ENCODE data around the gene CALHM4. TPM values are rescaled to one million over a fixed set of nuclear protein-coding genes. Genes with fewer than 3 reads are reported as not detected.

The CALHM4 gene
- total and polyA plus RNA-seq, 2 donors (not counting 3 experiments of a cell fraction or from before 2014, with no cell fraction given), result 1.2 TPM; not detected in 1

DNA sequence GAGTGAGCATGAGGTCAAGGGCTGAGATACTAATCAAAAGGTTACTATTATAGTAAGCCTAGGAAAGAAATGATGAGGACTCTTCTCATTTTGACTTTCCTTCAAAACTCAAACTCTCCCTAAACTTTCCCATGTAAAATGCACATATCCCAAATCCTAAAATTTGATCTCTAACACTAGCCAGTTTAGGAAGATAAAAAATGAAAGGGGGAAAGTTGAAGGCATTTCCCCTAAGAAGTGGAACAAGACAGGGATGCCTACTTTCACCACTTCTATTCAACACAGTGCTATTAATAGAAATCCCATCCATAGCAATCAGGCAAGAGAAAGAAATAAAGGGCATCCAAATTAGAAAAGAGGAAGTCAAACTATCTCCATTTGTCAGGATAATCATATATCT lies 45.0 kb upstream of the CALHM4 start:
- Histone ChIP-seq H3K27me3 (ENCODE audit: control insufficient read depth in 2 of 2, insufficient read depth in 2 of 2, low read length in 2 of 2) (no peaks in the 10 kb centered on the region), H3K9ac (replicated peaks; ENCODE audit: extremely low read depth, insufficient read depth, low read length) (no peak overlapping the region), H3K79me2 (ENCODE audit: control insufficient read depth, insufficient read depth, low read length) (peaks cover 6% of the 10 kb centered on the region), H3K4me2 (ENCODE audit: insufficient read depth, low read length) (no peak overlapping the region), H3K4me3 (replicated peaks in 1 of 3; ENCODE audit: insufficient read depth in 1 of 3, low read depth in 1 of 3, low read length in 3 of 3) (no peak overlapping the region), H3K4me1 (ENCODE audit: control insufficient read depth, extremely low read depth, insufficient read depth, low read length) (peaks cover 16% of the 10 kb centered on the region), H3K36me3 (ENCODE audit: control insufficient read depth in 2 of 2, extremely low read depth in 1 of 2, insufficient read depth in 2 of 2, low read length in 2 of 2) (no peaks in the 10 kb centered on the region), H2AFZ (ENCODE audit: low read depth, low read length) (no peak overlapping the region), H3K27ac (ENCODE audit: insufficient read depth, low read depth, low read length) (no peak overlapping the region), H4K20me1 (replicated peaks; ENCODE audit: control insufficient read depth, extremely low read depth, insufficient read depth, low read length) (no peaks in the 10 kb centered on the region), H3K9me1 (replicated peaks; ENCODE audit: control insufficient read depth, extremely low read depth, insufficient read depth, low read length) (no peaks in the 10 kb centered on the region), H3K9me3 (replicated peaks; ENCODE audit: control insufficient read depth, insufficient read depth, low read length) (no peaks in the 10 kb centered on the region)
- CTCF ChIA-PET, result no interaction called here
- FAIRE-seq (no peak), DNase-seq (ENCODE audit: low read depth, low spot score) (no peak)
- BruUV-seq (replicated peaks), result no TSS peak
- intact Hi-C loops (cut with micrococcal nuclease) (no loop called here), dilution Hi-C loops (cut with MboI; ENCODE audit: extremely low pct_ligation_motif_present, low sequenced_read_pairs) (no loop called here)
- TF ChIP-seq, protein P1, sequence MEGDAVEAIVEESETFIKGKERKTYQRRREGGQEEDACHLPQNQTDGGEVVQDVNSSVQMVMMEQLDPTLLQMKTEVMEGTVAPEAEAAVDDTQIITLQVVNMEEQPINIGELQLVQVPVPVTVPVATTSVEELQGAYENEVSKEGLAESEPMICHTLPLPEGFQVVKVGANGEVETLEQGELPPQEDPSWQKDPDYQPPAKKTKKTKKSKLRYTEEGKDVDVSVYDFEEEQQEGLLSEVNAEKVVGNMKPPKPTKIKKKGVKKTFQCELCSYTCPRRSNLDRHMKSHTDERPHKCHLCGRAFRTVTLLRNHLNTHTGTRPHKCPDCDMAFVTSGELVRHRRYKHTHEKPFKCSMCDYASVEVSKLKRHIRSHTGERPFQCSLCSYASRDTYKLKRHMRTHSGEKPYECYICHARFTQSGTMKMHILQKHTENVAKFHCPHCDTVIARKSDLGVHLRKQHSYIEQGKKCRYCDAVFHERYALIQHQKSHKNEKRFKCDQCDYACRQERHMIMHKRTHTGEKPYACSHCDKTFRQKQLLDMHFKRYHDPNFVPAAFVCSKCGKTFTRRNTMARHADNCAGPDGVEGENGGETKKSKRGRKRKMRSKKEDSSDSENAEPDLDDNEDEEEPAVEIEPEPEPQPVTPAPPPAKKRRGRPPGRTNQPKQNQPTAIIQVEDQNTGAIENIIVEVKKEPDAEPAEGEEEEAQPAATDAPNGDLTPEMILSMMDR (IDR thresholded peaks at IDR 0.05; ENCODE audit: extremely low read depth in 1 of 2, insufficient read depth in 1 of 2, low read depth in 1 of 2, low read length in 2 of 2), result no peak
- TF ChIP-seq POLR2A (IDR thresholded peaks at IDR 0.05; ENCODE audit: low read depth, low read length) (no peak), GATA2 (IDR thresholded peaks at IDR 0.05; ENCODE audit: insufficient read depth, insufficient read length, low read depth, low read length) (no peak), JUN (IDR thresholded peaks at IDR 0.05; ENCODE audit: borderline replicate concordance, insufficient read depth, insufficient read length, low read depth) (no peak), POLR2AphosphoS5 (IDR thresholded peaks at IDR 0.05; ENCODE audit: insufficient read depth, low read depth, low read length) (no peak), MYC (IDR thresholded peaks at IDR 0.05; ENCODE audit: low read depth, low read length) (no peak), EZH2 (IDR thresholded peaks at IDR 0.05; ENCODE audit: borderline replicate concordance, low read depth, low read length, severe bottlenecking) (no peak), FOS (IDR thresholded peaks at IDR 0.05; ENCODE audit: borderline replicate concordance, insufficient read depth, low read length) (no peak)
- TF ChIP-seq, protein P2, sequence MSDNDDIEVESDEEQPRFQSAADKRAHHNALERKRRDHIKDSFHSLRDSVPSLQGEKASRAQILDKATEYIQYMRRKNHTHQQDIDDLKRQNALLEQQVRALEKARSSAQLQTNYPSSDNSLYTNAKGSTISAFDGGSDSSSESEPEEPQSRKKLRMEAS (IDR thresholded peaks at IDR 0.05; ENCODE audit: insufficient read depth, insufficient read length), result no peak
- POLR2A ChIA-PET, result interaction anchor here (0.6 kb wide), 1 partner anchor 219 kb away, joined by 3 read pairs; no protein-coding TSS in a partner anchor

Measured in endothelial cell of umbilical vein (primary cell).